GM19438 (cell line): ENCODE measurements around the gene CEP83.
"Not testable (repeated sequence)": the region's sequence is repeated elsewhere in the genome, so short reads cannot be mapped to it uniquely, and the experiment has no call there.

Experiments
- ATAC-seq: cut with Tn5 transposase; IDR thresholded peaks from one replicate; pipeline ENCODE4 v1.9.1; 2021; ENCODE audit warnings: low read depth; ENCODE audit not compliant: unreplicated experiment

CEP83 gene

DNA sequence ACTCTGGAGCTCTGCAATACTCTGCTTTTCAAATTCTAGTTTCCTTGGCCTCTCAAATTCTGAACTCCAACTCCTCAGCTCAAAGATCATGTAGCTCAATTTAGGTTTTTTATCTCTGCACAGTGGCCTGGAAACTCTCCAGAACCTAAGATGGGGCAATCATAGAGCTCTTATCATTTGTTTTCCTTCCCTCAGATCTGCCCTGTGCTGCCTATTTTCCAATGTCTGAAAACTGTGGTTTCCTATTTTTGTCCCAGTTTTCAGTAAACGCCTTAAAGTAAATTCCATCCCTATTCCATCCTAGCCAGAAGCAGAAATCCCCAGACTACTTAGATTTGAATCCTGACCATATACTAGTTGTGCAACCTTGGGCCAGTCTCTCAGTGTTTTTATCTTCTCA lies 73.2 kb downstream of the CEP83 start:
- no peak for ATAC-seq

DNA sequence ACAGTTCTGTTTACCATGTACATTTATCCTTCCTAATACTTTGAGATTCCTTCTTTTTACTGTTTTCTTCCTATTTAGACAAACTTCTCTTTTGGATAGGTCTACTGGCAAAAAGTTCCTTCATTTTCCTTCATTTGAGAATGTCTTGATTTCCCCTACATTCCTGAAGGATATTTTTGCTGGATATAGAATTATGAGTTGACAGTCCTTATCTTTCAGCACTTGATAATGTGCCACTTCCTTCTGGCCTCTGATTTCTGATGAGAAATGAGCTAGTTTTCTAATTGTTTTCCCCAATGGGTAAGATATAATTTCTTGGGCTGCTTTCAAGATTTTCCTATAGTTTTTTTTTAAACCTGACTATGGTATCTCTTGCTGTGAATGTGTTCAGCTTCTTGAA lies 75.6 kb downstream of the CEP83 start:
- ATAC-seq: no peak

DNA sequence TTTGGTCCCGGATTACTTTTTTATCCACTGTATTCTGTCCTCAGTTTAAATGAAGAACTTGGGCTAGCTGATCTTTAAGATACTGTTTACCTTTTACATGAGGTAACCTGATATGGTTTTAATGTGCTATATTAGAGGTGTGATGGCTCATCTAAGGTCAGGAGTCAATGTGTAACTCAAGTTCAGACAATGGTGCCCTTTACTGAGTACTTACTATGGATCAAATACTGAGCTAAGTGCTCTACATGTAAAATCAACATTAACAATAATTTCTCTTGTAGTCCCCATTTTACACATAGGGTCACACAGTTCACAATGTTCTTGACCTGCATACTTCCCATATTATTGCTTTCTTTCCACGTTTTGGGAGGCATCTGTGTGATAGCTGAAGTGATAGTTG lies 79.2 kb downstream of the CEP83 start:
- ATAC-seq: no peak

DNA sequence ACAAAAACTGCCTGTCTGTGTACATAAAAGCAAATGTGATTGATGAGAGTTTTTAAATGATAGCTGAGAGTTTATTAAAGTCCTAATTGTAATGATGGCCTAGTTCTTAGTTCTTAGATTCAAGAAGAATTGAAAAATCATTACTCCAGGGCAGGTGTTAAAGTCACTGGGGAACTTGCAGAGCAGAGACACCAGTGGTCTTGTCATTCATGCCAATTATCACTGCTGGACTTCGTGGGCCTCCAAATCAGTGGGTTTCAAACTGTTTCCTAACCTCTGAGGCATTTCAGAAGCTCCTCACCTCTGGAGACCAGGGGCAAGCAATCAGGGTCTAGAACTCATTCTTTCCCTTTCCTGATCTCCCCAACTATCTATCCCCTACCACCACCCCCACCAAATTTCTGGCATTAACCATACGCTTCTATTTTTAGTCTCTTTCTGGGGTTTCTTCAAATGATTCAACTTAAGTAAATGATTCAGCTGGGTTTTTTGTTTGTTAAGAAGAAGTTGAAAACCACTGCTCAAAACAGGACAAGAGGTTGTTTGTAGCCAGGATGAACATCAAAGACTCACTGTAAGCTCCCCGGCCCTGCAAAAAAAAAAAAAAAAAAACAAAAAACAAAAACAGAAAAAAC lies 80.1 kb downstream of the CEP83 start:
- no peak for ATAC-seq

DNA sequence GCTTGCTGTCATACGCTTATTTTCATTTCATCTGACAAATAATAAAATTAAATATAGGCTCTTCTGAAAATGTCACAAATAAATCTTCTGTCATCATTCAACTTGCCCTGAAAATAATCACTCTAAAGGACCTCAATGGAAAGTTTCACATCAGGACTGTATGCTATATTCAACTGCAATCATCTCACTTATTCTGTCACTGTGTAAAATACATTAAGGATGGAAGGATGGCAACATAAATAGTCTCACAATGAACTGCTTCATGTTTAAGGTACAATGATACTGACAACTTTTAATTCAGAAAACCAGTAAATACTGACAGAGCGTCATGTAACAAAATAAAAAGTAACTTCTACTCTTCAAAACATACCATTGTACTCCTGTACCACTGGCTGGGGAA lies 82.1 kb downstream of the CEP83 start:
- ATAC-seq: no peak

DNA sequence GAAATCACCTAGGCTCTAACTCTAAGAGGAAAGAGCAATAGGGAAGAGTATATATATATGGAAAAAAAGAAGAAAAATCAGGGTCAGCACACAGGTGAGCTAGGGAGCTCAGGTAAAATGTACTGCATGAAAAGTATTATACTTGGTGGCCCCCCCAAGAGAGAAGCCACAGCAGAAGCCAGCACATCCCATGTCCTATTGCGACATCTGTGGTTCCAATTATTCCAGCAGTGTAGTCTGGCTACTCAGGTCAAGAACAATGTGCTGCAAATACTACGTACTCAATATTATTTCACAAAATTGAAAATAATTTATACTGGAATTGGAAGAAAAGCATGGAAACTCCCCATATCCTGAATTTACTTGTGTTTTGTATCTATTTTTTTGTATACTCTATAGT lies 85.5 kb downstream of the CEP83 start:
- ATAC-seq: no peak

DNA sequence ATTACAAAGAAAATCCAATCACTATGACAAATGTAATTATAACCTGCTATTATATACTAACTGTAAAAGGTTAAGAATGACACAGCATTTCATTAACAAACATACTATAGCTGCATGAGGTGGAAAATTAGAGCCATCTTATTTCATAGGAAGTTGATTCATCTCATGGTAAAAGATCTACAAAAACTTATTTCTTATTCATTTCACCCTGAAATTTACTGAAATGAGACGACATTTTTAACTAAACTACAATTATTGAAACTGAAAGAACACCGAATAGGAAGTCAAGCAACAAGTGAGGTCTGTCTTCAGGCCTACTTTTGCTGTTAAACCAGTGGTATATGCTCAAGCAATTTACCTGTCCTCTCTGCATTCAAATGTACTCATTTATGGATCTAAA lies 87.2 kb downstream of the CEP83 start:
- ATAC-seq: no peak

DNA sequence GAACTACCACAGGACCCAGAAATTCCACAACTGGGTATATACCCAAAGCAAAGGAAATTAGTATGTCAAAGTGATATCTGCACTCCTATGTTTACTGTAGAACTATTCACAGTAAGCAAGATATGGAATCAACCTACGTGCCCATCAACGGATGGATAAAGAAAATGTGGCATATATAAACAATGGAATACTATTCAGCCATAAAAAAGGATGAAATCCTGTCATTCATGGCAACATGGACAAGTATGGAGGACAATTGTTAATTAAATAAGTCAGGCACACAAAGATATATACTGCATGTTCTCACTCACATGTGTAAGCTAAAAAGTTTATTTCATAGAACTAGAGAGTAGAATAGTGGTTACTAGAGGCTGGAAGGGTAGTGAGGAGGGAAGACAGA lies 97.0 kb downstream of the CEP83 start:
- no peak for ATAC-seq

DNA sequence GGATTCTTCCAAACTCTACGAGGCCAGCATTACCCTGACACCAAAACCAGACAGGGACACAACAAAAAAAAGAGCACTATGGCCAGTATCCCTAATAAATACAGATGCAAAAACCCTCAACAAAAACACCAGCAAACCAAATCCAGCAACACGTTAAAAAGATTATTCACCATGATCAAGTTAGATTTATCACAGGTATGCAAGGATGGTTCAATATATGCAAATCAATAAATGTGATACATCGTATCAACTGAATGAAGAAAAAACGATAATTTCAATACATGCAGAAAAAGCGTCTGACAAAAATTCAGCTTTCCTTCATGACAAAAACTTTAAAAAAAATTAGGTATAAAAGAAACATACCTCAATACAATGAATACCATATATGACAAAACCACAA lies 99.9 kb downstream of the CEP83 start:
- no peak for ATAC-seq

DNA sequence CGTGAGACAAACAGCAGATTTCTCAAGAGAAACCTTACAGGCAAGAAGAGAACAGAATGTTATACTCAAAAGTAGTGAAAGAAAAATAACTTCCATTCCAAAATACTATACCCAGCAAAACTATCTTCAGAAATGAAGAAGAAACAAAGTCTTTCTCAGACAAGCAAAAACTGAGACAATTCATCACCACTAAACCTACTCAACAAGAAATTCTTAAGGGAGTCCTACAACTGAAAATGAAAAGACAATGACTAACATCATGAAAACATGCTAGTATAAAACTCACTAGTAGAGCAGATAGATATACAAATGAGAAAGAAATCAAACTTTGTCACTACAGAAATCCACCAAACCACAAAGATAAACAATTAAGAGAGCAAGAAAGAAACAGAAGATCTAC lies 106.5 kb downstream of the CEP83 start:
- ATAC-seq: no peak

DNA sequence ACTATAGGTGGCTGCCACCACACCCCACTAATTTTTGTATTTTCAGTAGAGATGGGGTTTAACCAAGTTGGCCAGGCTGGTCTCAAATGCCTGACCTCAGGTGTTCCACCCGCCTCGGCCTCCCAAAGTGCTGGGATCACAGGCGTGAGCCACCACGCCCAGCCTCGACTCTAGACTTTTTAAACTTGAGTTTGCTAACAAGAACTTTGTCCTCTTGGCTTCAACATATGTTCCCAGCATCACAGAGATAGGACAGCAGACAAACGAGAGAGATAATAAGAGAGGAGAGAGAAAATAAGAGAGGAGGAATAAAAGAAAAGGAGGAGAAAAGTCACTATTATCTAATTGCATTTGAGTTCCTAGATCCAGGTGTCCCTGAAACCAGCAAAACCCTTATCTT lies 119.1 kb downstream of the CEP83 start:
- ATAC-seq: no peak

DNA sequence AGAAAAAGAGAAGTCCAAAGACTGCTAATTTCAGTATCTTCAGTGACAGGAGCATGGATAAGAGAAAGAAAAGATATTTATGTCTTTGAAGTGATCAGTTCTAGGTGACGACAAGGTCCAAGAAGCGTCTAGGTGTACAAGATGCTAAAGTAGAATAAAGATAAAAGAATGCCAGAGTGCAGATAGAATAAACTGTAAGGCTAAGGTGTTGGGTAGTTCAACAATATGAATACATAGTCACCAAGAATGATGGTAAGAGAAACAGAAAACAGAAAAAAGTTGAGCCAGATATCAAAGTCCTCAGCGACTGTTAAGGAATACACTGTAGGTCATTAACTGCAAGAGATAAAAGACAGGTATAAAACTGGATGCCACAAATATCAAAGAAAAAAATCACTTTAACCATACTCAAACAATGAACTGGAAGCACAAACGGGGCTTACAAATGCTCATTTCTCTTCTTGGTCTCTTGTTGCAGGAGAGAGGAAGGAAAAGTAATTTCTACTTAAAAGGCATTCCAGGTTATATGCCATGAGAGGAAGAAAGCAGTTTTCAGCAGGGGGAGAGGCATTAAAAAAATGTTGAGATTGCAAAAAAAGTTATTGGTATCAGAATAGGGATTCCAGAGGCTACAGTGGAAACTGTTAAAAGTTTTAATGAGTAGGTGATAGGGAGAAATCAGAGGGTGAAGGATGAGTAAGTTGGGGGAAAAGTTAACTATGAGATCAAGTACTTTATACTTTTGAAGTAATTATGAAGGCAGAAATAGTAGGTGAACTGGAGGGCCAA lies 121.5 kb downstream of the CEP83 start:
- ATAC-seq: no peak

DNA sequence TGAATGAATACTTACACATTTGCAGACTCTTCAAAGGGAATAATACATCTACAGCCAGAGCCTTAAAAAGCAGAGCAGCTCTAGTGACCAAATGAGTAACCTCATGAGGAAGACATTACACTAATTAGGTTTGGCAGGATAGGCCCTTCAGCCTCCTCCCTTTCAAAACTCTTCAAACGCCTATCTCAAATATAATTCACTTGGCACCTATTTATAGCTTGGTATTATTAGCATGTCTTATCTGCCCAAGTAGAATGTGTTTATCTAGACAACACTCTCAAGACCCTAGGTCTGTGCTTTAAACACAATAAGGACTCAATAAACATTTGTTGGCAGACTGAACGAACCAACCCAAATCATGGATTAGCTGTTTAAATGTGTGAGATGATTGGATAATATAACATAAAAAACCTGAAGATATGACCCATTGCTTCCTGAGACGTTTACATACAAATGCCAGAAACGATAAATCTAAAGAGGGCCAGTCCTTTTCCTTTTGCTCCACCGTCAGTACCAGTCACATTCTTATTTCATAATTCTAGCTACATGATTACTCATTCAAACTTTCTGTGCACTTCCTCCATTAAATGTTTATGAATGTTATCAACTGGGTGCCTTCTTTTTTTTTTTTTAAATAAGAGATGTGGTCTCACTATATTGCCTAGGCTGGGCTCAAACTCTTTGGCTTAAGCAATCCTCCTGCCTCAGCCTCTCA lies 123.3 kb downstream of the CEP83 start:
- no peak for ATAC-seq

DNA sequence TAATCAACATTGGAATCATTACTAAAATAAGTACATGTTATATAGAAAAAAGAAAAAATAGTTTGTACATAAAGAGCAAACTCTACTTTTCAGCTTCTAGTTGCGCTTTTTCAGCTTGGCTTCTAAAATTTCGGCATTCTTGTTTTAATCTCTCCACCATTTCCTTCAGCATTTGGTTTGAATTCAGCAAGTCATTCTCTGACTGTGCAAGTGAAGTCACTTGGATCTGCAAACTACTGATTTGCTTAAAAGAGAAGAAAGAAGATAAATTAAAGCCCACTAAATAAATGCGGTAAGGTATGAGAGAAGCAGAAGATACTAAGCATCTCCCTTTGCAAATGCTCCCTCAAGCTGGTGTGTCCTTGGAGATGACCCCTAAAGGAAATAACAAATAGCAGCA lies 126.3 kb downstream of the CEP83 start:
- ATAC-seq: no peak

DNA sequence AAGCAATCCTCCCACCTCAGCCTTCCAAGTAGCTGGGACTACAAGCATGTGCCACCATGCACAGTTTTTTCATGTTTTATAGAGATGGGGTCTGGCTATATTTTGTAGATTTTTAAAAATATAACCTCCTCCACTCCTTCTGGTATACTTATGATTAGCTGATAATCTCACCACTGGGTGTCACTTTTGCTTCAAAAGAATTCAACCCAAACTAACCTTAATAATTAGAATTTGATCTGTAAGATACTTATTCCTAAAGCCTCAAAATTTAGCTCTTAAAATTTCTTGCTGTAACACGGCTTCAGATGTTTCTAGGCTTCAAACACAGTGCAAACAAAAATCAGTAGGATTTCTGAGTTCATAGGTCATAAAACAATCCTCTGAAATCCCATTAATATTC lies 130.3 kb downstream of the CEP83 start:
- no peak for ATAC-seq

DNA sequence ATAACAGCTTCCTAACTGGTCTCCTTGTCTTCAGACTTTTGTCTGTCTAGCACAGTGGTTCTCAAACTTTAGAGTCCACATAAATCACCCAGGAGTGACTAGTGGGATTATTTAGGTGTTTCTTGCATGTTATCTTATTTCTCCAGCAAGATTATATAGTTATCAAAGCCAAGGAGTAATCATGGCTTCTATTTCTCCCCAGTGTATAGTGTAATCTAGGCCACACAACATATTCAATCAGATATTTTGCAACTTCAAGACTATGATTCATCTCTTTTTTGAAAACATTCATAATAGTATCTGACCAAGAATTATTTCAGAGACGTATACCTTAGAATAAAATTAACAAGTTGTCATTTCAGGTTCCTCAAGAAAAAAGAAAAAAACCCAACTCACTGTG lies 131.9 kb downstream of the CEP83 start:
- ATAC-seq: no peak

DNA sequence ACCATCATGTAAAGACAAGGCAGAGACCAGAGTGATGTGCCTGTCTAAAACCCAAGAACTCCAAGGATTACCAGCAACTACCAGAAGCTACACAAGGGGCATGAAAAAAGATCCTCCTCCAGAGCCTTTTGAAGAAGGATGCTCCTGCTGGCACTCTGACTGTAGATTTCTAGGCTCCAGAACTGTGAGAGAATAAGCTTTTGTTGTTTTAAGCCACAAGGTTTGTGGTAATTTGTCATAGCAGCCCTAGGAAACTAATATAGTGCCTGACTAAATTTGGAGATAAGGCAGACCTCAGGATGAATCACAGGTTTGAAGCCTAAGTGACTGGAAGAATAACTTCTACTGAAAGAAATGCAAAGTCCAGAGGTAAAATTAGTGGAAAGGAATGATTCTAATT lies 132.9 kb downstream of the CEP83 start:
- no peak for ATAC-seq

DNA sequence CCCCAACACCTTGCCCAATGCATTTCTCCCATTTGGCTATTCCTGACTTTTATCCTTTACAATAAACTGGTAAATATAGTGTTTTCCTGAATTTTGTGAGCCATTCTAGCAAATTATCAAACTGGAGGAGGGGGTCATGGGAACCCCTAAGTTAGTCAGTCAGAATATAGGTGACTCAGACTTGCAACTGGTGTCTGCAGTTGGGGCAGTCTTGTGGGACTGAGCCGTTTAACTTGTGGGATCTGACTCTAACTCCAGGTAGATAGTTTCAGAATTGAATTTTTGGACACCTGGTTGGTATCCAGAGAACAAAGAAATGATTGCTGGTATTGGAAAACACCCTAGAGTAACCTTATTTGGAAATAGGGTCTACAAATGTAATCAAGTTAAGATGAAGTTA lies 133.4 kb downstream of the CEP83 start:
- ATAC-seq: no peak

DNA sequence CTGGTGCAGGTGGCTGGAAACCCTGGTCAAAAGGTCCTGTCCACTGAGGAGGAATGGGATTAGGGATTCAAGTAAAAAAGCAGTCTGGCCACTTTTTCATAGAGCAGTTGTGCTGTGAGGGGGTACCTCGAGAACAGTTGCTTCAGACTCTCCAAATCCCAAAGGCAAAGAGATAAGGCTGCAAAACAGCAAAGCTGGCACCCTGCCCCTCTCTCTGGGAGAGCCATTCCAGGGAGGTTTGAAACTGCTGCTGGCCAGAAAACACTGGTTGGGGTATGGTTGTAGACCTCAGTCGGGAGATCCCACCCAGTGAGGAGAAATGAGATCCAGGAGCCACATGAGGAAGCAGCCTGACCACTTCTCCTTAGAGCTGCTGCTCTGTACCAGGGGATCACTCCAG lies 137.3 kb downstream of the CEP83 start:
- no peak for ATAC-seq

DNA sequence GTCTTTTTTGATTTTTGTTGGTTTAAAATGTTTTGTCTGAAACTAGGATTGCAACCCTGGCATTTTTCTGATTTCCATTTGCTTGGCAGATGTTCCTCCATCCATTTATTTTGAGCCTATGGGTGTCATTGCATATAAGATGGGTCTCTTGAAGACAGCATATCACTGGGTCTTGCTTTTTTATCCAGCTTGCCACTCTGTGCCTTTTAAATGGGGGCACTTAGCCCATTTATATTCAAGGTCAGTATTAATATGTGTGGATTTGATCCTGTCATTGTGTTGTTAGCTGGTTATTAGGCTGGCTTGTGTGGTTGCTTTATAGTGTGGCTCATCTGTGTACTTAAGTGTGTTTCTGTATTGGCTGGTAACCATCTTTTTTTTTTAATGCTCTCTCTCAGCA lies 139.6 kb downstream of the CEP83 start:
- ATAC-seq: no peak

DNA sequence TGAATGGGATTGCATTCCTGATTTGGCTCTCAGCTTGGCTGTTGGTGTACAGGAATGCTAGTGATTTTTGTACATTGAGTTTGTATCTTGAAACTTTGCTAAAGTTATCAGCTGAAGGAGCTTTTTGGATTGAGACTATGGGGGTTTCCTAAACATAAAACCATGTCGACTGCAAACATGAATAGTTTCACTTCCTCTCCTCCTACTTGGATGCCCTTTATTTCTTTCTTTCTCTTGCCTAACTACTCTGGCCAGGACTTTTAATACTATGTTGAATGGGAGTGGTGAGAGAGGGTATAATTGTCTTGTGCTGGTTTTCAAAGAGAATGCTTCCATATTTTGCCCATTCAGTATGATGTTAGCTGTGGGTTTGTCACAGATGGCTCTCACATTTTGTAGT lies 141.5 kb downstream of the CEP83 start:
- ATAC-seq: no peak

DNA sequence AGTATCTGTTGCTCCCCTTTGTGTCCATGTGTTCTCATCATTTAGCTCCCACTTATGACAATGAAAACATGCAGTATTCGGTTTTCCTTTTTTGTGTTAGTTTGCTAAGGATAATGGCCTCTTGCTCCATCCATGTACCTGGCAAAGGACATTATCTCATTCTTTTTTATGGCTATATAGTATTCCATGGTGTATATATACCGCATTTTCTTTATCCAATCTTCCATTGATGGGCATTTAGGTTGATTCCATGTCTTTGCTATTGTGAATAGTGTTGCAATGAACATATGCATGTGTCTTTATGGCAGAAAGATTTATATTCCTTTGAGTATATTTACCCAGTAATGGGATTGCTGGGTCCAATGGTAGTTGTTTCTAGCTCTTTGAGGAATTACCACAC lies 143.1 kb downstream of the CEP83 start:
- not testable (repeated sequence) for ATAC-seq
